NCI-H1048 (cell line): ENCODE data around the gene TCF4.

Experiments used
- DNase-seq: peaks from one replicate; lab custom pipeline; 2025; lab: John Stamatoyannopoulos, UW

The TCF4 gene

GRCh38 chr18:55296115-55296514, 291.9 kb downstream of the TCF4 start:
- DNase-seq, result no peak

GRCh38 chr18:55290898-55291297, 297.1 kb downstream of the TCF4 start:
- DNase-seq, result no peak

GRCh38 chr18:55289775-55290174, 298.2 kb downstream of the TCF4 start:
- no peak for DNase-seq

GRCh38 chr18:55289048-55289447, 298.9 kb downstream of the TCF4 start:
- no peak for DNase-seq

- DNase-seq, result no peak
Observed at GRCh38 chr18:55287935-55288868, 299.8 kb downstream of the TCF4 start.

- DNase-seq, result no peak
Observed at GRCh38 chr18:55287149-55287806, 300.7 kb downstream of the TCF4 start.

- no peak for DNase-seq
Observed at GRCh38 chr18:55286257-55286825, 301.7 kb downstream of the TCF4 start.

GRCh38 chr18:55284614-55285013, 303.4 kb downstream of the TCF4 start:
- no peak for DNase-seq

GRCh38 chr18:55283309-55283708, 304.7 kb downstream of the TCF4 start:
- no peak for DNase-seq

GRCh38 chr18:55280503-55280902, 307.5 kb downstream of the TCF4 start:
- no peak for DNase-seq

- no peak for DNase-seq
Observed at GRCh38 chr18:55275039-55275901, 312.7 kb downstream of the TCF4 start.

GRCh38 chr18:55272510-55273243, 315.3 kb downstream of the TCF4 start:
- DNase-seq, result no peak

GRCh38 chr18:55269622-55270021, 318.4 kb downstream of the TCF4 start:
- no peak for DNase-seq

- DNase-seq, result no peak
Observed at GRCh38 chr18:55268628-55269275, 319.2 kb downstream of the TCF4 start.

- DNase-seq, result no peak
Observed at GRCh38 chr18:55268151-55268601, 319.8 kb downstream of the TCF4 start.

GRCh38 chr18:55266981-55267380, 321.0 kb downstream of the TCF4 start:
- DNase-seq, result no peak

- DNase-seq, result no peak
Observed at GRCh38 chr18:55265984-55266383, 322.0 kb downstream of the TCF4 start.

- no peak for DNase-seq
Observed at GRCh38 chr18:55265130-55265675, 322.8 kb downstream of the TCF4 start.

GRCh38 chr18:55264108-55264507, 323.9 kb downstream of the TCF4 start:
- no peak for DNase-seq

GRCh38 chr18:55262021-55262560, 325.9 kb downstream of the TCF4 start:
- no peak for DNase-seq
